ENCODE data around the gene MBD3L3.
"Not testable (repeated sequence)": the region's sequence is repeated elsewhere in the genome, so short reads cannot be mapped to it uniquely, and the experiment has no call there.

MBD3L3 gene

DNA sequence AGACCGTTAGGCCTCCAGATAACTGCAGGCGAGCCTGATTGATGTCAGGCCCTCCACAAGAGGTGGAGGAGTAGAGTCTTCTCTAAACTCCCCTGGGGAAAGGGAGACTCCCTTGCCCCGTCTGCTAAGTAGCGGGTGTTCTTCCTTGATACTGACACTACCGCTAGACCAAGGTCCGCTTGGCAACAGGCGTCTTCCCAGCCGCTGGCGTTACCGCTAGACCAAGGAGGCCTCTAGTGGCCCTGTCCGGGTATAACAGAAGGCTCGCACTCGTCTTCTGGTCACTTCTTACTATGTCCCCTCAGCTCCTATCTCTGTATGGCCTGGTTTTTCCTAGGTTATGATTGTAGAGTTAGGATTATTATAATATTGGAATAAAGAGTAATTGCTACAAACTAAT, 8.6 kb upstream of the MBD3L3 start:
- not testable (repeated sequence) for DNase-seq (ENCODE audit: low read depth); H3K4me3 ChIP-seq (ENCODE audit: low read depth, low read length)

GRCh38 chr19:7063764-7064418, 5.4 kb upstream of the MBD3L3 start:
- no peak for DNase-seq (ENCODE audit: low read depth)
- no peak overlapping the region for H3K4me3 ChIP-seq (ENCODE audit: low read depth, low read length)

- H3K4me3 ChIP-seq (ENCODE audit: low read depth, low read length): no peak overlapping the region
- DNase-seq (ENCODE audit: low read depth): no peak
Observed at GRCh38 chr19:7063339-7063738, 4.9 kb upstream of the MBD3L3 start.

DNA sequence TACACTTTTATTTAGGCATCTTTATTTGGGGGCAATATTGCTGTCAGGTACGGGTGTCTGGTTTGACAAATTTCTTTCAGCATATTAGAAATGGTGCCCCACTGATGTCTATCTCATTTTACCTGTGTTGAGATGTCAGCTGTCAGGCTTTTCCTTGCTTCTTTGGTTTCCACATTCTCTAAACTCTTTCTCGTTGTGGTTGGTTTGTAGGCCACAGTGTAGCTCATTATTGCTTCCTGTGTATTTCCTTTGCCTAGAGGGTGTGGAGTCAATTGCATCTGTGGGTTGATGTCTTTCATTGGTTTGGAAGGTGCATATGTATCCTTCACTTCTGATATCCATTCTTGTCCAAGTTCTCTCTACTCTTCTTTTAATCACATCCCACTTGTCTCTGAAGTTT, 1.5 kb upstream of the MBD3L3 start:
- H3K4me3 ChIP-seq (ENCODE audit: low read depth, low read length); DNase-seq (ENCODE audit: low read depth): not testable (repeated sequence)

- H3K4me3 ChIP-seq (ENCODE audit: low read depth, low read length); DNase-seq (ENCODE audit: low read depth): not testable (repeated sequence)
Observed at GRCh38 chr19:7056371-7056770, 2.1 kb downstream of the MBD3L3 start.

GRCh38 chr19:7055679-7056078, 2.8 kb downstream of the MBD3L3 start:
- not testable (repeated sequence) for DNase-seq (ENCODE audit: low read depth); H3K4me3 ChIP-seq (ENCODE audit: low read depth, low read length)

- not testable (repeated sequence) for H3K4me3 ChIP-seq (ENCODE audit: low read depth, low read length); DNase-seq (ENCODE audit: low read depth)
Observed at GRCh38 chr19:7054635-7055368, 3.7 kb downstream of the MBD3L3 start.

GRCh38 chr19:7052896-7053295, 5.6 kb downstream of the MBD3L3 start:
- DNase-seq (ENCODE audit: low read depth); H3K4me3 ChIP-seq (ENCODE audit: low read depth, low read length): not testable (repeated sequence)

GRCh38 chr19:7051421-7051820, 7.1 kb downstream of the MBD3L3 start:
- DNase-seq (ENCODE audit: low read depth); H3K4me3 ChIP-seq (ENCODE audit: low read depth, low read length): not testable (repeated sequence)

DNA sequence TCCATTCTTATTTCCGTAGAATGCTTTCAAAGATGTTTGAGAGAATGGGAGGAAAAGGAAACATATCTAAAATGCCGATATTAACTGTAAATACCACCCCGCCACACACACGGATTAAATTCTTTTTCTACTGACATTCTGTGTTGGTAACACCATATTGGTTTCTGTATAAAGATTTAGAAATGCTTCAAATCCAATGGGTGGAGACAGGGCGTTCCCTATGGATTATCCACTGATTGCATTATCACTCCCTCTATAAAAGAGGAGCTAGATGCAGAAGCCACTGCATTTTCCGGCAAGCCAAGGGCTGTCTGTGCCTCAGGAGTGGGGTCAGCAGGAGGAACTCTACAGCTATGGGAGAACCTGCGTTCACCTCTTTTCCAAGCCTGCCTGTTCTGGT, 9.5 kb downstream of the MBD3L3 start, which contains the start of gene MBD3L2:
Gene MBD3L2, plus strand, starts transcription at position 301 of the 400 bp plus-strand sequence. Its CDS starts 53 bp downstream, at position 354.
- not testable (repeated sequence) for DNase-seq (ENCODE audit: low read depth); H3K4me3 ChIP-seq (ENCODE audit: low read depth, low read length)

- not testable (repeated sequence) for H3K4me3 ChIP-seq (ENCODE audit: low read depth, low read length); DNase-seq (ENCODE audit: low read depth)
Observed at GRCh38 chr19:7041563-7041962, 16.9 kb downstream of the MBD3L3 start.

DNA sequence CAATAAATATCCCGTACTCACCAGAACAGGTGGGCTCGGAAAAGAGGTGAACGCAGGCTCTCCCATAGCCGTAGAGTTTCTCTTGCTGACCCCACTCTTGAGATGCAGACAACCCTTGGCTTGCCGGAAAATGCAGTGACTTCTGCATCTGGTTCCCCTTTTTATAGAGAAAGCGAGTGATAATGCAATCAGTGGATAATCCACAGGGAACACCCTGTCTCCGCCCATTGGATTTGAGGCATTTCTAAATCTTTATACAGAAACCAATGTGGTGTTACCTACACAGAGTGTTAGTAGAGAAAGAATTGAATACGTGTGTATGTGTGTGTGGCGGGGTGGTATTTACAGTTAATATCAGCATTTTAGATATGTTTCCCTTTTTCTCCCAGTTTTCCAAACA, 18.4 kb downstream of the MBD3L3 start, which contains the start of gene MBD3L4:
Gene MBD3L4, minus strand, starts transcription at position 101 of the 400 bp plus-strand sequence. Its CDS starts 35 bp downstream, at position 66.
- DNase-seq (ENCODE audit: low read depth); H3K4me3 ChIP-seq (ENCODE audit: low read depth, low read length): not testable (repeated sequence)

DNA sequence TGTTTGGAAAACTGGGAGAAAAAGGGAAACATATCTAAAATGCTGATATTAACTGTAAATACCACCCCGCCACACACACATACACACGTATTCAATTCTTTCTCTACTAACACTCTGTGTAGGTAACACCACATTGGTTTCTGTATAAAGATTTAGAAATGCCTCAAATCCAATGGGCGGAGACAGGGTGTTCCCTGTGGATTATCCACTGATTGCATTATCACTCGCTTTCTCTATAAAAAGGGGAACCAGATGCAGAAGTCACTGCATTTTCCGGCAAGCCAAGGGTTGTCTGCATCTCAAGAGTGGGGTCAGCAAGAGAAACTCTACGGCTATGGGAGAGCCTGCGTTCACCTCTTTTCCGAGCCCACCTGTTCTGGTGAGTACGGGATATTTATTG, 28.2 kb downstream of the MBD3L3 start, which contains the start of gene MBD3L5:
Gene MBD3L5, plus strand, starts transcription at position 301 of the 400 bp plus-strand sequence. Its CDS starts 34 bp downstream, at position 335.
- not testable (repeated sequence) for DNase-seq (ENCODE audit: low read depth); H3K4me3 ChIP-seq (ENCODE audit: low read depth, low read length)

DNA sequence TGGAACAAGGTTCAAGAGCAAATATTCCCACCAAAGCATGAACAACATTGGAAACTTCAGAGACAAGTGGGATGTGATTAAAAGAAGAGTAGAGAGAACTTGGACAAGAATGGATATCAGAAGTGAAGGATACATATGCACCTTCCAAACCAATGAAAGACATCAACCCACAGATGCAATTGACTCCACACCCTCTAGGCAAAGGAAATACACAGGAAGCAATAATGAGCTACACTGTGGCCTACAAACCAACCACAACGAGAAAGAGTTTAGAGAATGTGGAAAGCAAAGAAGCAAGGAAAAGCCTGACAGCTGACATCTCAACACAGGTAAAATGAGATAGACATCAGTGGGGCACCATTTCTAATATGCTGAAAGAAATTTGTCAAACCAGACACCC, 29.7 kb downstream of the MBD3L3 start:
- H3K4me3 ChIP-seq (ENCODE audit: low read depth, low read length); DNase-seq (ENCODE audit: low read depth): not testable (repeated sequence)

DNA sequence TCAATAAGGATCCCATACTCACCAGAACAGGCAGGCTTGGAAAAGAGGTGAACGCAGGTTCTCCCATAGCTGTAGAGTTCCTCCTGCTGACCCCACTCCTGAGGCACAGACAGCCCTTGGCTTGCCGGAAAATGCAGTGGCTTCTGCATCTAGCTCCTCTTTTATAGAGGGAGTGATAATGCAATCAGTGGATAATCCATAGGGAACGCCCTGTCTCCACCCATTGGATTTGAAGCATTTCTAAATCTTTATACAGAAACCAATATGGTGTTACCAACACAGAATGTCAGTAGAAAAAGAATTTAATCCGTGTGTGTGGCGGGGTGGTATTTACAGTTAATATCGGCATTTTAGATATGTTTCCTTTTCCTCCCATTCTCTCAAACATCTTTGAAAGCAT, 37.1 kb downstream of the MBD3L3 start, which contains the start of gene MBD3L2B:
Gene MBD3L2B, minus strand, starts transcription at position 101 of the 400 bp plus-strand sequence. Its CDS starts 34 bp downstream, at position 67.
- DNase-seq (ENCODE audit: low read depth); H3K4me3 ChIP-seq (ENCODE audit: low read depth, low read length): not testable (repeated sequence)

DNA sequence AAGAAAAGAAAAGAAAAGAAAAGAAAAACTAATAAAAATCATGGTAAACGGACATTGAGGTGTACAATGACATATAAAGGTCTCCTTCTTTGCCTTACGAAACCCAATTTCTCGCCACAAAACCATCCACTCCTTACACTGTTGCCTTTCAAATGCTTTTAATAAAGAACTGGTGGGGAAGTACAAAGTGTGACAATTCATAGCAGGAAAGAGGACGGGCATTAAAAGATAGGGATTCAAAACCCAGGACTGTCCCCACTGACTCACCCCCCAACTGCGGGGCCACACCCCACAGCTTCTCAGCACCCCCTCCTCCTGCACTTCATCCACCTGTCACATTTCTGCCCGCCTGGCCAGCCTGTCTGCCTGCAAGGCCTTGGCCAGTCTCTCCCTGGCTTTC, 39.6 kb downstream of the MBD3L3 start:
- no peak overlapping the region for H3K4me3 ChIP-seq (ENCODE audit: low read depth, low read length)
- no peak for DNase-seq (ENCODE audit: low read depth)

GRCh38 chr19:7013678-7014077, 44.8 kb downstream of the MBD3L3 start:
- no peak for DNase-seq (ENCODE audit: low read depth)
- no peak overlapping the region for H3K4me3 ChIP-seq (ENCODE audit: low read depth, low read length)

GRCh38 chr19:7010722-7011593, 47.5 kb downstream of the MBD3L3 start:
- no peak for DNase-seq (ENCODE audit: low read depth)
- no peak overlapping the region for H3K4me3 ChIP-seq (ENCODE audit: low read depth, low read length)

DNA sequence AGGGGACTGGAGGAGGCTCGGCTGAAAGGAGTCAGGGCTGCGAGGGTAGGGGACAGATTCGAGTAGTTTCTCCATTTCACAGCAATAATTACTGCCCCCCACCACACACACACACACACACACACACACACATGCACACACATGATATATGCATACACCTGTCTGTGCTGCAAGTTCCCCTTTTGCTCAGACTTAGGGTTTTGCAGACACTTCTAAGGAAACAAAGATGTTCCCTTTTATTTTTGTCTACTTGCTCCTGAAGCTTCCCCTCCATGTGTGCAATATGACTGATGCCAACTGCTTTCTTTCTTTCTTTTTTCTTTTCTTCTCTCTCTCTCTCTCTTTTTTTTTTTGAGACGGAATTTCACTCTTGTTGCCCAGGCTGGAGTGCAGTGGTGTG, 50.6 kb downstream of the MBD3L3 start:
- H3K4me3 ChIP-seq (ENCODE audit: low read depth, low read length): no peak overlapping the region
- DNase-seq (ENCODE audit: low read depth): no peak
